NCI-H1092 (cell line): ENCODE data around the gene CD209.
"Not testable (repeated sequence)": the region's sequence is repeated elsewhere in the genome, so short reads cannot be mapped to it uniquely, and the experiment has no call there.

Source experiments
- DNase-seq: peaks from one replicate; lab custom pipeline; 2025; lab: John Stamatoyannopoulos, UW

Gene CD209

GRCh38 chr19:7769171-7769570, 21.8 kb upstream of the CD209 start:
- no peak for DNase-seq

DNA sequence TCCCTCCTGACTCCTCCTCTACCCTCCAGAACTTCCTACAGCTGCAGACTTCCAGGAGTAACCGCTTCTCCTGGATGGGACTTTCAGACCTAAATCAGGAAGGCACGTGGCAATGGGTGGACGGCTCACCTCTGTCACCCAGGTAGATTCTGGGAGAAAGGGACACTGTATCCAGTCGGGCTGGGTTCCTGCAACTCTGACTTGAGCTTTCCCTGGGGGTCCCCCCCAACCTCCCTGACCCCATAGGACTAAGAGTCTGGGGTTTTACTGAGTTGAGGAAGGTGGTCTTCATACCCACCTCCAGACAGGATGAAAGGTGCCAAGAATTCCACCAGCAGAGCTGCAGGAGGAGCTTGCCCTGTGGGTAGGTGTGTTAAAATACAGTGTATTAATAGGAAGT, 20.2 kb upstream of the CD209 start:
- no peak for DNase-seq

DNA sequence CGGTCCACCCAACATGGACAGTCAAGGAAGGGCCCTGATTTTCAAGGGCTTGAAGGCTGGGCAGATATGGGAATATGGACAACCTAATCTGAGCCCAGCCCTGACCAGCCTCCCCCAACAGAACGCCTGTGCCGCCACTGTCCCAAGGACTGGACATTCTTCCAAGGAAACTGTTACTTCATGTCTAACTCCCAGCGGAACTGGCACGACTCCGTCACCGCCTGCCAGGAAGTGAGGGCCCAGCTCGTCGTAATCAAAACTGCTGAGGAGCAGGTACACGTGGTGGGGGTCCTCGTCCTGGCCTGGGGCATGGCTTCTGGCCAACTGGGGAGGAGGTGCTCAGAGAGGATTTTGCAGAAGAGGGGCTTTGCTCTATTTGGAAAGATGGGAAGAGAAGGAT, 19.2 kb upstream of the CD209 start:
- DNase-seq = no peak

DNA sequence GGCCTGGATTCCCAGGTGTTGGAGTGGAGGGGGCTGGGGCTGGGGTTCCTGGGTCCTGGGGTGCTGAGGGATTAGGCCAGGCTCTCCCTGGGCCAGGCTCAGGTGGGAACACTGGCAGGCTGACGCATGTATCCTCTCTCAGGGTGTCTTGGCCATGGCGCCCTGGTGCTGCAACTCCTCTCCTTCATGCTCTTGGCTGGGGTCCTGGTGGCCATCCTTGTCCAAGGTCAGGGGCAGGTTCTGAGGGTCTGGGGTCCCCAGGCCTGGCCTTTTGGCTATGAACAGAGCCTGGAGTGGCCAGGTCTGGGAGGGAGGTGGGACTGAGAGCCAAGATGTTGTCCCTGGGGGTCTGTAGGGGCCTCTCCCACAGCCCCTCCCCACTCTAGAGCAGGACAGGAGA, 17.7 kb upstream of the CD209 start:
- not testable (repeated sequence) for DNase-seq

DNA sequence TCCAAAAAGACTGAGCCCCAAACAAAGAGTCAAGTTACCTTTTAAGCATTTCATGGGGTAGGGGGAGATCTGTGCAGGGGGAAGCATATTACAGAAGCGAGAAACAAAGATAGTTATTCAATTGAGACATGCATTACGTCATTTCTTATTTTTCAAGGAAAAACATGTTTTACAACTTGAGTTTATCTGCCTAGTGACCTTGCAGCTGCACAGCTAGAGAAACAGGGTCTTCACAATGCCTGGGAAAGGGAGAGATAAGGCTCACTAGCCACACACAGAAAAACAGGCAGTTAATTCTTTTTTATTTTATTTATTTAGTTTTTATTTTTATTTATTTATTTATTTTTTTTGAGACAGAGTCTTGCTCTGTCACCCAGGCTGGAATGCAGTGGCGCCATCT, 16.8 kb upstream of the CD209 start:
- not testable (repeated sequence) for DNase-seq

GRCh38 chr19:7763696-7764095, 16.4 kb upstream of the CD209 start:
- DNase-seq = no peak

GRCh38 chr19:7762719-7763293, 15.5 kb upstream of the CD209 start, which contains the start of gene CLEC4M:
CLEC4M (plus strand) TSS chr19:7763243; CDS start chr19:7763267, 24 bp downstream.
- no peak for DNase-seq

DNA sequence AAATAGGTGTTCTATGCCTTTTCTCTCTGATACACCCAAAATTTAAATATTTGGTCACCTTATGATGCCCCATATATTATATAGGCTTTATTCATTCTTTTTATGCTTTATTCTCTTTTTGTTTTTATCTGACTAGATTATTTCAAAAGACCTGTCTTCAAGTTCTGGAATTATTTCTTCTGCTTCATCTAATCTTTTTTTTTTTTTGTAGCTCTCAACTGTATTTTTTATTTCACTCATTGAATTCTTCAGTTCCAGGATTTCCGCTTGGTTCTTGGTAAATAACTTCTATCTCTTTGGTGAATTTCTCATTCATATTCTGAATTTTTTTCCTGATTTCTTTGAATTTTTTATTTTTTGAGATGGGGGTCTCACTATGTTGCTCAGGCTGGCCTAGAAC, 11.8 kb upstream of the CD209 start:
- DNase-seq = no peak

- DNase-seq = no peak
Observed at GRCh38 chr19:7757358-7757757, 10.0 kb upstream of the CD209 start.

DNA sequence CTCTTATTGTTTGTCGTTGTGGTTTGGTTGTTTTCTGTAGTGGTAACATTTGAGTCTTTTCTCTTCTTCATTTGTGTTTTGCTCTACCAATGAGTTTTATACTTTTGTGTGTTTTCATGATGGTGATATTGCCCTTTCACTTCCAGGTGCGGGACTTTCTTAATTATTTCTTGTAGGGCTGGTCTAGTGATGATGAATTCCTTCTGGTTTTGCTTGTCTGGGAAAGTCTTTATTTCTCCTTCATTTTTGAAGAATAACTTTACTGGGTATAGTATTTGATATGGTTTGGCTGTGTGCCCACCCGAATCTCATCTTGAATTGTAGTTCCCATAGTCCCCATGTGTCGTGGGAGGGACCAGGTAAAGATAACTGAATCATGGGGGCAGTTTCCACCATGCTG, 8.9 kb upstream of the CD209 start:
- no peak for DNase-seq

DNA sequence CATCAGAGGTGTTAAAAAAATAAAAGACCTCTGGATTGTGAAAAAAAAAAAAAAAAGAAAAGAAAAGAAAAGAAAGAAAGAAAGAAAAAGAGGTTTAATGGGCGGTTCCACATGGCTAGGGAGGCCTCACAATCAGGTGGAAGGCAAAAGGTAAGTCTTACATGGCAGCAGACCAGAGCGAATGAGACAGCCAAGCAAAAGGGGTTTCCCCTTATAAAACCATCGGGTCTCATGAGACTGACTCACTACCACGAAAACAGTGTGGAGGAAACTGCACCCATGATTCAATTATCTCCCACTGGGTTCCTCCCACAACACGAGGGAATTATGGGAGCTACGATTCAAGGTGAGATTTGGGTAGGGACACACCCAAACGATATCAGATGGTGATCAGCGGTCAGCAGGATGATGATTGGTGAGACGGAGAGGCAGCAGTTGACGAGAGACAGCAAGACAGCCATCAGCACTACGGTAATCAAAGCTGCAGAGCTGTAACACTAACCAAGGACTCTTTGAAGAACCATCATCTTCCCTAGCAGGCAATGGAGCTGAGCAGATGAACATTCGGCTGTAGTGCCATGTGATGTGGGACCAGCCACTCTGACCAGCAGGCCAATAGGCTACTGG, 3.9 kb upstream of the CD209 start:
- no peak for DNase-seq

DNA sequence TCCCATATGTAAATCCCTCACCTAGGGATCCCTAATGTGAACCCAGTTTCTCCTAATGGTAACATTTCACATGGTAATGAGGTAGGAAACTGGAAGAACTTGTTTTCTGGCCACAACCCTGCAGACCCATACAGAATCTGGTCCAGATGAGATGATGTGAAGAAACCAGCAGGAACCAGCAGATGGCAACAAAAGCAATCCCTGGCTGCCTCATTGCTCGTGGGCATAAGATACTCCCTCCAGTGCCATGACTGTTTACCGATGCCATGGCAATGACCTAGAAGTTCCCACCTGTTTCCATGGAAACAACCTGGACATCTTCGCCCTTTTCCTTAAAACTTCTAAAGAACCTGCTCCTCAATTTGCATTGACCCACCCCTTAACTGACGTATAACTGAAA, 1.4 kb upstream of the CD209 start:
- DNase-seq = no peak

GRCh38 chr19:7748171-7748570, 837 bp upstream of the CD209 start:
- no peak for DNase-seq

DNA sequence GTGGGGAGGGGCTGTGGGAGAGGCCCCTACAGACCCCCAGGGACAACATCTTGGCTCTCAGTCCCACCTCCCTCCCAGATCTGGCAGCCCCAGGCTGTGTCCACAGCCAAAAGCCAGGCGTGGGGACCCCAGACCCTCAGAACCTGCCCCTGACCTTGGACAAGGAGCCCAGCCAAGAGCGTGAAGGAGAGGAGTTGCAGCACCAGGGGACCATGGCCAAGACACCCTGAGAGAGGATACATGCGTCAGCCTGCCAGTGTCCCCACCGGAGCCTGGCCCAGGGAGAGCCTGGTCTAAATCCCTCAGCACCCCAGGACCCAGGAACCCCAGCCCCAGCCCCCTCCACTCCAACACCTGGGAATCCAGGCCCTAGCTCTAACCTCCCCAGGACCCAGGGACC, 1.0 kb downstream of the CD209 start:
- not testable (repeated sequence) for DNase-seq

- no peak for DNase-seq
Observed at GRCh38 chr19:7744871-7745650, 2.3 kb downstream of the CD209 start.

GRCh38 chr19:7744199-7744786, 3.0 kb downstream of the CD209 start:
- no peak for DNase-seq

GRCh38 chr19:7743425-7743841, 3.9 kb downstream of the CD209 start:
- DNase-seq = no peak

DNA sequence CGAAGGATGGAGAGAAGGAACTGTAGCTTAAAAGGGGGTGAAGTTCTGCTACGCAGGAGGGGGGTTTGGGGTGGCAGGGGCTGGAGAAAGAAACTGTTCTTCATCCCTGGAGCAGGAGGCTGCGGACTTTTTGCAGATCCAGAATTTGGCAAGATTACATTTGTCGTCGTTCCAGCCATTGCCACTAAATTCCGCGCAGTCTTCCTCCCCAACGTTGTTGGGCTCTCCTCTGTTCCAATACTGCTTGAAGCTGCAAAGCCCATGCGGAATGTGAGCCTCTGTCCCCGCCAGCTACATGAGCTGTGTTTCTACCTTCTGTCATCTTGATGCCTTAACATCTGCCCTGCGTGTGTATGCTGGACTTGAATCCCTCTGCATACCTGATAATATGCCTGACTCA, 4.3 kb downstream of the CD209 start:
- no peak for DNase-seq

DNA sequence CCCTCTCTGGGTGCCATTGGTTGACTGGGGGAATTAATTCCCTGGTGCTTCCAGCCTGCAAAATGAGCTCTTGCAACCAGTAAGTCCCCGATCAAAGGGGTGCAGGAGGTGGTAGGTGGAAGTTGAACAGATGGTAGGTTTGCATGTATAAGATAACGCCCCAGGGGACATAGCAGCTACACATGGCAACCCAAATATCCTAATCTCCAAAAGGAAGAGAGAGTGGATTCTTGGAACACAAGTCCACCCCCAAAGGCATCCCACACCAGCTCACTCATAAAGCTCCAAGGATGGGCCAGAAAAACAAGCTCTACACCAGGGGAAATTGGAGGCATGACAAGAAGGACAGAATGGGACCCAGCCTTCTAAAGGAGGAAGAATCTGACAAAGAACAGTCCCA, 4.8 kb downstream of the CD209 start:
- DNase-seq = no peak

DNA sequence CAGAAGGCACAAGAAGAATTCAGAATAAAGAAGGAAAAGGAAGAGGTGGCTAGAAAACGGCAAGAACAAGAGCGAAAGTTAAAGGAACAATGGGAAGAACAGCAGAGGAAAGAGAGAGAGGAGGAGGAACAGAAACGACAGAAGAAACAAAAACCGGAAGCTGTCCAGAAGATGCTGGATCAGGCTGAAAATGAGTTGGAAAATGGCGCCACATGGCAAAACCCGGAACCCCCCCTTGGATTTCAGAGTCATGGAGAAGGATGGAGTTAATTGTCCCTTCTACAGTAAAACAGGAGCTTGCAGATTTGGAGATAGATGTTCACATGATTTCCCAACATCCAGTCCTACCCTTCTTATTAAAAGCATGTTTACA, 6.7 kb downstream of the CD209 start:
- DNase-seq = no peak

- DNase-seq = no peak
Observed at GRCh38 chr19:7739801-7740681, 7.3 kb downstream of the CD209 start.

DNA sequence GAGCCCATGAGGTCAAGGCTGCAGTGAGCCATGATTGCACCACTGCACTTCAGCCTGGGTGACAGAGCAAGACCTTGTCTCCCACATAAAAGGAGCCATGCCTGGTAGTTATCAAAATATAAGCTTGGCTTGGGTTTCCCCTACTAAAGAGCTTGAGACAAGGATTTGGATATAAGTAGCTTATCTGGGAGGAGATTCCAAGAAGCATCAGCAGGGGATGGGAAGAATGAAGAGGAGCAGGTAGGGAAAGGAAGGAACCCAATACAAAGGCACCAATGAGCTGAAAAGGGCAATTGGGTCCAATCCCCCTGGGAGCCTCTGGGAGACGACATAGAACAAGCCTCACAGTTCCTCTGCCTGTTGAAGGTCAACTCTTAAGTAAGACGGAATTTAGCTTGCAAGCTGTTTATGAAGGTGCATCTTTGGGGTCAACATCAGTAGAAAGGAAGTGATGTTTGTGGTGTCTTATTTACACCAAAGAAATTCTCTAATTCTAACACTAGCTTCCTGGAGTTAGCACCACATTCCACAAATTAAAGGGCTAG, 8.1 kb downstream of the CD209 start:
- DNase-seq = no peak
